ENCODE results near the gene MANBA.

DNA sequence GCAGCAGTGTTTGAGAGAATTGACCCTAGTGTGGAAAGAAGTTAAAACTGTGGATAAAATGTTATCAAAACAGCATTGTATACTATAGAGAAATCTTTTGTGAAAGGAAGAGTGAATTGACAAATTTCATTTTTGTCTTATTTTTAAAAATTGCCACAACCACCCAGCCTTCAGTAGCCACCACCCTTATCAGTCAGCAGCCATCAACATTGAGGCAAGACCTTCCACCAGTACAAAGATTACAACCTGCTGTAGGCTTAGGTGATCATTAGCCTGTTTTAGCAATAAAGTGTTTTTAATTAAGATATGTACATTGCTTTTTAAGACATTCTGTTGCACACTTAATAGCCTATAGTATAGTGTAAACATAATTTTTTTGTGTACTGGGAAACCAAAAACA is 168.5 kb downstream of the MANBA start:
- TF ChIP-seq POLR2A (IDR thresholded peaks at IDR 0.05; ENCODE audit: low read length), result no peak
- TF ChIP-seq GATA1 (IDR thresholded peaks at IDR 0.05; ENCODE audit: low read depth, low read length), result no peak
